H7 (cell line): Measurements from ENCODE around the gene INPP5A. TPM values are rescaled to one million over a fixed set of nuclear protein-coding genes. Genes with fewer than 3 reads are reported as not detected.

Source experiments
- DNase-seq: peaks from one replicate; pipeline ENCODE4 v3.0.0; 2012
- H3K27me3 ChIP-seq: 2 replicates; pipeline ENCODE4 v1.6.0; 2011; ENCODE audit warnings: mild to moderate bottlenecking, low read length; ENCODE audit not compliant: control insufficient read depth, insufficient read depth
- H3K36me3 ChIP-seq: replicated peaks from 2 replicates; pipeline ENCODE4 v1.5.1; 2011; ENCODE audit warnings: low read length; ENCODE audit not compliant: control insufficient read depth, insufficient read depth
- H3K4me3 ChIP-seq: 2 replicates; pipeline ENCODE4 v1.5.1; 2011; ENCODE audit warnings: low read depth, mild to moderate bottlenecking, control low read depth, low read length, moderate library complexity; ENCODE audit not compliant: insufficient read depth
- total RNA-seq: library from RNA; depleted of rRNA; stranded (reverse); fragments of >200 nt; shearing (Covaris generic); gene quantifications from 2 replicates; pipeline ENCODE4 v1.2.3, GENCODE V29; 2014

INPP5A gene
- total RNA-seq, 1 experiment from 2014 or later, result 29.2 TPM

DNA sequence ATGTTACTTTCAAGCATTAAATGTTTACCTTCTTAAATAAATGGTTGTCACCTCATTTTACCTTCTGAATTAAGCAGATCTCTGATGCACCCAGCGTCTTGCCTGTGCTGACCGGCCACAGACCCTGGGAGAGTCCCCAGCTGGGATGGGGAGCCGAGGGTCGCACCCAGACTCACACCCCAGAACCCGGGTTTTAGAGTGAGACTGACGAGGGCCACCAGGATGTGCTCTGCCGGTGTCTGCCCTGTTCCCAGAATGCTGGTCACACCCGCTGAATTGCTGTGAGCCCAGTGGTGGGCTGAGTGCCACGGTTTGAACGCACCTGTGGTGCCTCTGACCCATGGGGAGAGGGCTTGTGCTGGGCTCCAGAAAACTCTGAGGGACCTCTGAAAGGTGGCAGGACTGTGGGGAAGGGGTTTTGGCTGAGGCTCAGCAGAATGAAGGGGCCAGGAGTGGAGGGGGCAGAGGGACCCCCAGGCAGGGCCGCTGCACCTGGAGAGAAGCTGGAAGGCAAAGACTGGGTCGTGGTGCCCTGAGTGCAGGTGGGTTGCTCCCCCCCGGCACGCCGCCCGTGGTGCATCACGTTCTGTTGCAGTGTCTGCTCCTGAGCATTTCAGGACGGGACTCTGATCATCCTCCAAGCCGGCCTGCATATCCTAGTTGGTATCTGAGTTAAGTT, 39.2 kb downstream of the INPP5A start:
- no peaks in the 10 kb centered on the region for H3K27me3 ChIP-seq
- peak; percentile 33 for DNase-seq
- no peak overlapping the region for H3K4me3 ChIP-seq
- H3K36me3 ChIP-seq, result no peaks in the 10 kb centered on the region

DNA sequence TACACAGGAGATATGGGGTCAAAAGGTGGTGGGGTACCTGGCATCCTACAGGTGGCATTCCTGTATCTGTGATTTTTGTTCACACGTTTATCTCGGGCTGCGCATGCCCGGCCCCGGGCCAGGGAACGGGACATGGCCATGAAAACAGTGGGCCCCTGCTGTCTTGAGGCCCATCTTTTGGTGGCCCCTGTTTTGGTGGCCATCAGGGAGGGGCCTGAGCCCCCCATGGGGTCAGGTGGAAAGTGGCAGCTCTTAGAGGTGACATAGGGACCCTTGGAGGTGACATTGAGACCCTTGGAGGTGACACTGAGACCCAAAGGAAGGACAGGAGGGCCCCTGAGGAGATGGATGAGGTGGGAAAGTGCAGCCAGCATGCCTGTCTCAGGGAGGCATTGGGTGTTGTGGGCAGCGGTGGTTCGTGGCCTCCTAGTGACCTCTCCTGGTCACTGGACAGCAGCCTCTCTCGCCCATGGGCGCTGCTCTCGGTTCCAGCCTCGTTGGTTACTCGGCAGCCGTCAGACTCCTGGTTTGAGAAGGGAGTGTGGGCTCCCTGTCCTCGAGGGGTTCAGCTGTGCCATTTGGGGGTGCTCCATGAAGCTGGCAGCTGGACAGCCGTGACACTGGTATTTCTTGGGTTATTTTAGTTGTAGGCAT, 39.9 kb downstream of the INPP5A start:
- DNase-seq, result peak; percentile 42
- H3K4me3 ChIP-seq, result no peak overlapping the region
- H3K36me3 ChIP-seq, result no peaks in the 10 kb centered on the region
- H3K27me3 ChIP-seq, result no peaks in the 10 kb centered on the region

DNA sequence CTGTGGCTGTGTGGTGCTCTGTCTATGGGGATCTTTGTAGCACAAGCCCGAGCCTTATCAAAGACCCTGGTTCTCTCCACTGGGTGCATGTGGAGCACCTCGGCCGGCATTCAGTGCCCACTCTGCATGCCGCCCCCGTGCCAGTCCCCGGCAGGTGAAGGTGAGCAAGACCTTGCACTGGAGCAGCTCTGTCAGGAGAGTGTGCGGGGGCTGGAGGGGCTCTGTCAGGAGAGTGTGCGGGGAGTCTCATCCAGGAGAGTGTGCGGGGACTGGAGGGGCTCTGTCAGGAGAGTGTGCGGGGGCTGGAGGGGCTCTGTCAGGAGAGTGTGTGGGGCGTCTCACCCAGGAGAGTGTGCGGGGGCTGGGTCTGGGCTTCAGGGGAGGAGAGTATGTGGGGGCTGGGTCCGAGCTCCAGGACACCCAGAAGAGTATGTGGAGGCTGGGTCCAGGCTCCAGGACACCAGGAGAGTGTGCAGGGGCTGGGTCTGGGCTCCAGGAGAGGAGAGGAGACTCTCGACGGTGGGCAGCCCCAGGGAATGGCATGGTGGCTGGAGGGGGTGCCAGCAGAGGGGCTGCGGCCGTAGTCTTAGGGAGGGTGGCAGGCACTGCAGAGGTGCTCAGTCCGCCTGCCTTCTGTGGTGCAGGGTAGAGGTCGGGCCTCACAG, 40.8 kb downstream of the INPP5A start:
- H3K27me3 ChIP-seq, result no peaks in the 10 kb centered on the region
- DNase-seq, result peak; percentile 51
- H3K4me3 ChIP-seq, result no peak overlapping the region
- H3K36me3 ChIP-seq, result no peaks in the 10 kb centered on the region

DNA sequence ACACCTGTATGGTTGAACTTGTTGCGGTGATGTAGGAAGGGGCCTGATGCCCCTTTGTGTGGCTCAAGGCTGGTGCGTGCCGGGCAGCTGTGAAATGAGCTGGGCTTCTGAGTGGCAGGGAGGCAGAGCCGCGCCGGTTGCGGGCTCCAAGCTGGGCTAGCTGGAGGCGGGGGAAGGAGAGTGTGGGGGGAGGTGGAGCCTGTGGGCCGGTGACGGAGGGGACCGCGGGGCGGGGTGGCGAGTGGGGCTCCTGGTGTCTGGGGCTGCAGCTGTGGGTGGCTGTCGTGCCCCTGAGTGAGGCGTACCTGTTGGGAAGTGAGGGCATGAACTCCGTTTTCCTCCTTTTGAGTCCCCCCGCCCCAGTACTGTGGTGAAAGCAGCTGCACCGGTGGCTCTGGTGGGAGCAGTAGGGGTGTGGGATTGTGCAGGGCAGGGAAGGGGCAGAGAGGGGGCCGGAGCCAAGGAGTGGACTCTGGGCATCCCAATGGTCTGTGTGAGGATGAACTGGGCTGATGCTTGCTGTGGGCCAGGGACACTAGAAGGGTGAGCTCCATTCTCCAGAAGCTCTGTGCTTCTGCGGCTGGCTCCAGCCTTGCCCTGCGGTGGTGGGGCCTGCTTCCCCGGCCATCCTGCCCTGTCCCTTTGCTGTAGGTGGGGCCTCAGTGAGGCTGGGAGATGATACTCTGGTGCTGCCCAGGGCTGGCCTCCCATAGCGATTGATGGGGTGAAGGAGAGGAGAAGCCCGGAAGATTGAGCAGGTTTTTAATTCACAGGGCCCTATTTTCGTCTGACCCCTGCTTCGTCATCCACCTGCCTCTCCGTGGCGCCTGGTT, 41.7 kb downstream of the INPP5A start:
- Histone ChIP-seq H3K4me3 (no peak overlapping the region), H3K27me3 (no peaks in the 10 kb centered on the region), H3K36me3 (no peaks in the 10 kb centered on the region)
- peak; percentile 79 for DNase-seq

DNA sequence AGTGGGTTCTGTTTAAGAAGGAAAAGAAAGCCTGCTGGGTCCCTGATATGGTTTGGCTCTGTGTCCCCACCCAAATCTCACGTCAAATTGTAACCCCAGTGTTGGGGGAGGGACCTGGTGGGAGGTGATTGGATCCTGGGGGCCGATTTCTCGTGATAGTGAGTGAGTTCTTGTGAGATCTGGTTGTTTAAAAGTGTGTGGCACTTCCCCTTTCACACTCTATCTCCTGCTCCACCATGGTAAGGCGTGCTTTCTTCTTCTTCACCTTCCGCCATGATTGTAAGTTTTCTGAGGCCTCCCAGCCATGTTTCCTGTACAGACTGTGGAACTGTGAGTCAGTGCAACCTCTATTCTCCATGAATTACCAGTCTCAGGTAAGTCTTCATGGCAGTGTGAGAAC, 42.6 kb downstream of the INPP5A start:
- Histone ChIP-seq H3K4me3 (no peak overlapping the region), H3K27me3 (no peaks in the 10 kb centered on the region), H3K36me3 (no peaks in the 10 kb centered on the region)
- no peak for DNase-seq

DNA sequence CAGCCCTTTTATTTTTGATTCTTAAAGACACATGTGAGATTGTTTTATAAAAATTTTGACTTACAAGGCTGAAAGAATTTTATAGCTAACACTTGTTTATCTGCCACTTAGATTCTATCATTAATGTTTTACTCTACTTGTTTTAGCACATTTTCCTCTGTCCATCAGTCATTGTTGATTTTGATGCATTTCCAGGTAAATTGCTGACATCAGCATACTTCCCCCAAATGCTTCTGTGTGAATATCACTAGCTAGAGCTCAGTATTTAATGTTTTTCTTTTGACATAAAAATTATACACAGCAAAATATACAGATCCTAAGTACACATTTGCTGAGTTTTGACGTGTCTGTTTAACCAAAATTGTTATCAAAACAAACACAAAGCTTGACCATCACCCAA, 43.0 kb downstream of the INPP5A start:
- DNase-seq, result no peak
- Histone ChIP-seq H3K4me3 (no peak overlapping the region), H3K27me3 (no peaks in the 10 kb centered on the region), H3K36me3 (no peaks in the 10 kb centered on the region)

DNA sequence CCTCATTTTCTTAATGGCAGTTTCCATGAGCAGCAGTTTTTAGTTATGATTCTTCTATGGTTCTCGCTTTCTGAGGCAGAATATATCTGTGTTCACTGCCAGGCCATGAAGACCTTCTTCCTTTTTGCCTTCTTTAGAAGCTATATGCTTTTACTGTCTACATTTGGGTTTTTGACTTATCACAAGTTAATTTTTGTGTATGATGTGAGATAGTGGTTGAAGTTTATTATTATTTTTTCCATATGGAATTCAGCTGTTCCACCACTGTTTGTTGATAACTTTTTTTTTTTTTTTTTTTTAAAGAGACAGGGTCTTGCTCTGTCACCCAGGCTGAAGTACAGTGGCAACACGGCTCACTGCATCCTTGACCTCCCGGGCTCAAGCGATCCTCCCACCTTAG, 44.5 kb downstream of the INPP5A start:
- Histone ChIP-seq H3K4me3 (no peak overlapping the region), H3K27me3 (no peaks in the 10 kb centered on the region), H3K36me3 (no peaks in the 10 kb centered on the region)
- DNase-seq, result no peak

DNA sequence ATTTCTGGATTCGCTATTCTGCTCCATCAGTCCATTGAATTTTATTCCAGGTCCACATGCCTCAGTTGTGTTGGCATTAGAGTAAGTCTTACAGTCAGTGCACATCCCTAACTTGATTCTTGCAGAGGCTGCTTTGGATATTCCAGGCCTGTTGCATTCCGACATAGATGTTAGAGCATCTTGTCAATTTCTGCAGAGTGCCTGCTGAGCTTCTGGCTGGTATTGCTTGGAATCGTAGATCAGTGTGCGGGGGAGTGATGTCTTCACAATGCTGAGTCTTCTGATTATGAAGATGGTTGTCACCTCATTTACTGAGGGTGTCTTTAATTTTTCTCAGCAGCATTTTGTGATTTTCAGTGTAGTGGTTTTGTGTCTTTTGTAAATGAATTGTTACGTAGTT, 45.2 kb downstream of the INPP5A start:
- Histone ChIP-seq H3K4me3 (no peak overlapping the region), H3K27me3 (no peaks in the 10 kb centered on the region), H3K36me3 (no peaks in the 10 kb centered on the region)
- DNase-seq, result no peak

DNA sequence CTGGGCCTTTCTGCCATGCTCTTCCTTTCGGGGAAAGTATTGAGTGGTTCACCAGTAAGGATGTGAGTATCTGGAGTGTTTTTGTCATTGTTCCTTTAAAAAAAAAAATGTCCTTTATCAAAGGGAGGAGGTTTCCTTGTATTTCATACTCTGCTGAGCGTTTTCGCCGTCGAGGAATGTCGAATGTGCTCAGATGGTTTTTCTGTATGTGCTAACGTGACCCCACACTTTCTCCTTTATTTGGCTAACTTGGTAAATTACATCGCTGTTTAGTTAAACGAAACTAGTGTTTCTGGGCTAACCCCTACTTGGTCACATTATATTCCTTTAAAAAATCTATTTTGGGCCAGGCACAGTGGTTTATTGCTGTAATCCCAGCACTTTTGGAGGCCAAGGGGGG, 45.9 kb downstream of the INPP5A start:
- H3K27me3 ChIP-seq, result no peaks in the 10 kb centered on the region
- no peak for DNase-seq
- H3K4me3 ChIP-seq, result no peak overlapping the region
- no peaks in the 10 kb centered on the region for H3K36me3 ChIP-seq

DNA sequence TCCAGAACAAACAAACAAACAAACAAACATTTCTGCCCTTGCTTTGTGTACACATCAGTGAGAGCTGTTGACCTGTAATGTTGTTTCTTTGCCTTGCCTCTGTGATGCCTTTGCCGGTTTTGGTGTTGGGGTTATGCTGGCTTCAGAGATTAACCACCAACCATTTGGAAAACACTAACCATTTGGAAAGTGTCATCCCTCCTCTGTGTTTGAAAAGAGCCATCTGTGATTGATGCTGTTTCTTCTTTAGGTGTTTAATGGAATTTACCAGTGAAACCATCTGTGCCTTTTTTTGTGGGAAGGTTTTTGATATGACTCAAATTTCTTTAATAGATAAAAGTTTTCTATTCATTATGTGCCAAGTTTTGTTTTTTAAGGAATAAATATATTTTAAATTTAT, 46.5 kb downstream of the INPP5A start:
- no peak for DNase-seq
- Histone ChIP-seq H3K27me3 (no peaks in the 10 kb centered on the region), H3K36me3 (no peaks in the 10 kb centered on the region), H3K4me3 (no peak overlapping the region)

DNA sequence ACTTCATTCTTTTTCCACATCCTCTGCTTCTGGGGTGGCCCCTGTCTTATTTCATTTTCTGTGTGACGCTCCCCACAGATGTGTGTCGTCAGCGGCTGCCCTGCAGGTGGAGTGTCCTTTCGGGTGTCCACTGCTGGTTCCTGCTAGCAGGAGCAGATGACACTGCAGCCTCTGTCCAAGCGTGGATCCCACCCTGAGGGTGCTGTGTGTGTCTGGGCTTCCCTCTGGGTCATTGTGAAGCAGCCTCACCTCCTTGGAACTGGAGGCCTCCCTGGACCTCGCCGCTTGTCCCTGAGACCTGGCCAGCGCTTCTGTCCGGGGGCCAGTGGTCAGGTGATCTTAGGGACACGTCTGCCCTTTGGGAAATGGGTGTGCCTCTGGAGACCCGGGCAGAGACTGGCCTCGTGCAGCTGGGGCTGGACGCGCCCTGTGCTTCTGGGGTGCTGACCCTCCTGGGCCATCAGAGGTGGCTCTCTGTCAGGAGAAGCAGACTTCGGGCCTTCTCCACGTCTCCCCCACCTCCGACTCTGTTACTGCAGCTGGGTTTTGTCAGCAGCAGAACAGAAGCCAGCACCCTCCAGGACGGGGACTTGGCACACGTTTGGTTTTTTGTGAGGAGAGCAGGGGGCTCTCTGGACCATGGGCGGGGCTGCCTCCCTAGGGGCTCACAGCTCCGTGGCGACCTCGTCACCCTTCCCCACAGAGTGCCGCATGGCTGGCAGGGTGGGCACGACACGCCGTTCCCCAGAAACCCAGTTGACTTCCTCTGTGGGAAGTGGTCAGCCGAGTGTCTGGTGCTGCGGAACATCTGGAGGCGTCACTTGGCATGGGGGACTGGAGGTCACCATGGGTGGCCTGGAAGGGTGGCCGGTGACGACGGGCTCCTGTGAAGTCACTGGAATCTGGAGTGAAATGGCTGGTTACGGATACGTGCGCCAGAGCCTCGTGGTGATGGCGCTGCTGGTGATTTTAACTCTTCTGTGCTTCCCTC, 48.4 kb downstream of the INPP5A start:
- no peak overlapping the region for H3K4me3 ChIP-seq
- DNase-seq, result peak; percentile 36
- no peaks in the 10 kb centered on the region for H3K36me3 ChIP-seq
- no peaks in the 10 kb centered on the region for H3K27me3 ChIP-seq

DNA sequence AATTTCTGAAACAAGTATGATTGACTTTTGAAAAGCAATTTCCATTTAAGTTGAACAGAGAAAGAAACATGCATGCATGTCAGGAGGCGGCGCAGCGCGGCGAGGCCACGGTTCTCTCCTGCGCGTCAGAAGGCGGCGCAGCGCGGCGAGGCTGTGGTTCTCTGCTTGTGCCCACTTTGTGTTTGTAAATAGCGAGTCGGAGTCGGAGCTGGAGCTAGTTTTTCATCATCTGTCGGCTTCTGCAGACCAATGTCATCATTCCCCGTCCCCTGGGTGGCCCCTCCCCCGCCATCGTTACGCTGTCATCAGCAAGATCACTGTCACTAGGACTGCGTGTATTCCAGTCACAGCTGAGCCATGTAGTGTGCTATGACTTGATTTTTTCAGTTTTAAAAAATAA, 49.2 kb downstream of the INPP5A start:
- peak; percentile 37 for DNase-seq

DNA sequence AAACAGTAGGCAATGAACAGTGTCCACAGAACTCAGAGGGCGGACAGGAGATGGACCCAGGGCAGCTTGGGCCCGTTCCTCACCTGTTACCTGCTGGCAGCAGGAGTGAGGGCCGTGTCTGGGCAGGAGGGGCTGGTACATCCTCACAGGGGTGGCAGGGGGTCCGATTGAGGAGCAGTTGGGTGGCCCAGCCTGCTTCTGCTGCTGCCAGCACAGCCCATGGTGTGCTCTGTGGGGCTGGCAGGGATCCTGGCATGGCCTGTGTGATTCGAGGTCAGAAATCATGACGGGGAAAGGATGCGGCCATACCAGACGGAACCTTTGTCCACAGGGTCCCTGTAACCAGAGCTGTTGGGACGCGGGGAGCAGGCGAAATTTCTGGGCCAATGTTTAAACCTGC, 49.6 kb downstream of the INPP5A start:
- no peaks in the 10 kb centered on the region for H3K27me3 ChIP-seq
- H3K4me3 ChIP-seq, result no peak overlapping the region
- H3K36me3 ChIP-seq, result no peaks in the 10 kb centered on the region
- DNase-seq, result peak; percentile 37

More for the DNA sequence above, 49.2 kb downstream of the INPP5A start:
- Histone ChIP-seq H3K4me3 (no peak overlapping the region), H3K36me3 (no peaks in the 10 kb centered on the region), H3K27me3 (no peaks in the 10 kb centered on the region)
